HepG2 (cell line): ENCODE data around the gene FNDC10. TPM values are rescaled to one million over a fixed set of nuclear protein-coding genes. Genes with fewer than 3 reads are reported as not detected.

Experiments
- ARID3A ChIP-seq: IDR thresholded peaks from 2 replicates; pipeline ENCODE4 v1.6.1; 2012; ENCODE audit warnings: low read depth, low read length, improper control_type of control experiment
- ATAD3A ChIP-seq: sonication (generic); formaldehyde crosslinking; IDR thresholded peaks from 2 replicates; pipeline ENCODE4 v1.4.0; 2020; ENCODE audit warnings: missing genetic modification reagents
- ATF7-NPFF ChIP-seq: sonication (generic); formaldehyde crosslinking; IDR thresholded peaks from 2 replicates; pipeline ENCODE4 v1.8.1; 2023; ENCODE audit warnings: mild to moderate bottlenecking, low read depth, missing genetic modification reagents, moderate library complexity
- GATA4 ChIP-seq: sonication (generic); IDR thresholded peaks from 2 replicates; pipeline ENCODE4 v1.6.1; 2016; ENCODE audit warnings: antibody characterized with exemption, low read depth, borderline replicate concordance
- HMGXB4 ChIP-seq, 2 experiments: sonication (generic) in 1 of 2; formaldehyde crosslinking in 1 of 2; IDR thresholded peaks; 2 replicates each; pipeline versions ENCODE4 v1.4.0 to v1.6.1; 2018 to 2020; ENCODE audit warnings: missing genetic modification reagents in 2 of 2, borderline replicate concordance in 1 of 2, low read depth in 1 of 2, mild to moderate bottlenecking in 1 of 2, missing biosample characterization in 1 of 2
- JDP2 ChIP-seq: sonication (generic); formaldehyde crosslinking; IDR thresholded peaks from 2 replicates; pipeline ENCODE4 v1.8.1; 2022; ENCODE audit warnings: missing genetic modification reagents, borderline replicate concordance
- KDM5A ChIP-seq: fragments of 200-600 bp; sonication (generic); IDR thresholded peaks from 2 replicates; pipeline ENCODE4 v1.7.0; 2018; ENCODE audit warnings: antibody characterized with exemption, mild to moderate bottlenecking, low read length, borderline replicate concordance
- MYC ChIP-seq: sonication (generic); formaldehyde crosslinking; IDR thresholded peaks from 2 replicates; pipeline ENCODE4 v1.9.0; 2021; ENCODE audit warnings: missing genetic modification reagents, borderline replicate concordance
- NFAT5 ChIP-seq: sonication (generic); formaldehyde crosslinking; IDR thresholded peaks from 2 replicates; pipeline ENCODE4 v1.4.0; 2020; ENCODE audit warnings: missing genetic modification reagents
- NONO ChIP-seq, 2 experiments: fragments of 450-650 bp in 1 of 2; sonication (generic) in 1 of 2; formaldehyde crosslinking in 1 of 2; IDR thresholded peaks in 1 of 2; conservative IDR thresholded peaks in 1 of 2; 2 replicates each; pipeline versions ENCODE4 v1.6.1 to v1.8.0; 2017 to 2022; ENCODE audit warnings: mild to moderate bottlenecking in 1 of 2, missing genetic modification reagents in 1 of 2, moderate library complexity in 1 of 2
- PCBP1 ChIP-seq: fragments of 200-400 bp; formaldehyde crosslinking; IDR thresholded peaks from 2 replicates; pipeline ENCODE4 v1.6.1; 2017; ENCODE audit warnings: mild to moderate bottlenecking, low read depth, low read length, borderline replicate concordance
- POLR2A ChIP-seq, 2 experiments: IDR thresholded peaks; 2 replicates each; pipeline ENCODE4 v1.6.1; 2011; ENCODE audit warnings: low read depth in 2 of 2, low read length in 2 of 2, mild to moderate bottlenecking in 1 of 2, moderate library complexity in 1 of 2; ENCODE audit not compliant: insufficient read depth in 1 of 2
- RARA ChIP-seq: IDR thresholded peaks from 2 replicates; pipeline ENCODE4 v1.6.1; 2016; ENCODE audit warnings: missing genetic modification reagents, missing compliant biosample characterization
- ZNF792 ChIP-seq: IDR thresholded peaks from 2 replicates; pipeline ENCODE4 v1.6.1; 2016
- polyA plus RNA-seq, 8 experiments: library from polyadenylated mRNA; depleted of rRNA in 3 of 8; stranded (reverse) in 7 of 8; unstranded in 1 of 8; fragments of >200 nt; fragmentation: Illumina TruSeq in 4 of 8; extraction: Trizol in 4 of 8; gene quantifications; 2 replicates each; pipeline versions ENCODE4 v1.2.1 to v1.2.3, GENCODE V29; 2011 to 2016; ENCODE audit warnings: low read depth in 4 of 8, missing spikeins in 1 of 8, mixed read lengths in 1 of 8; ENCODE audit not compliant: insufficient read depth in 1 of 8
- total RNA-seq, 5 experiments: library from RNA; depleted of rRNA; stranded (reverse); fragments of >200 nt; fragmentation: Illumina TruSeq; extraction: Trizol; gene quantifications; 2 replicates each; pipeline ENCODE4 v1.2.3, GENCODE V29; 2016; ENCODE audit warnings: low read depth in 1 of 5
- TF ChIP-seq, protein P1 (sequence below), 2 experiments: sonication (generic) in 1 of 2; formaldehyde crosslinking in 1 of 2; IDR thresholded peaks; 2 replicates each; pipeline versions ENCODE4 v1.4.0 to v1.6.1; 2016 to 2020; ENCODE audit warnings: borderline replicate concordance in 1 of 2, low read depth in 1 of 2, mild to moderate bottlenecking in 1 of 2, missing genetic modification reagents in 1 of 2

FNDC10 gene
- total and polyA plus RNA-seq, 2 of the 13 experiments (the other 11 are each of a cell fraction or from before 2014, with no cell fraction given), result 2.2 to 2.5 TPM

- TF ChIP-seq ARID3A (no peak), PCBP1 (no peak), GATA4 (no peak), NFAT5 (CRISPR knock-in tag) (no peak), ATAD3A (no peak), ZNF792 (CRISPR knock-in tag) (no peak), NONO (IDR thresholded peaks at IDR 0.05) (no peak), NONO (CRISPR knock-in tag; conservative IDR thresholded peaks at IDR 0.05) (no peak), HMGXB4 (CRISPR knock-in tag; IDR thresholded peaks at IDR 0.05; ENCODE audit: borderline replicate concordance in 1 of 2, low read depth in 1 of 2) (no peak), JDP2 (no peak), MYC (CRISPR knock-in tag) (peak; percentile 22; the same call in 1 of the 2 replicates), KDM5A (no peak), RARA (0 out of 2 replicates have a peak, but pooled peaks have one; percentile 12), ATF7-NPFF (CRISPR knock-in tag) (no peak), POLR2A (IDR thresholded peaks at IDR 0.05; ENCODE audit: insufficient read depth in 1 of 2, low read depth in 2 of 2, low read length in 2 of 2) (no peak; a peak in 1 of 4 replicates)
- TF ChIP-seq, protein P1, sequence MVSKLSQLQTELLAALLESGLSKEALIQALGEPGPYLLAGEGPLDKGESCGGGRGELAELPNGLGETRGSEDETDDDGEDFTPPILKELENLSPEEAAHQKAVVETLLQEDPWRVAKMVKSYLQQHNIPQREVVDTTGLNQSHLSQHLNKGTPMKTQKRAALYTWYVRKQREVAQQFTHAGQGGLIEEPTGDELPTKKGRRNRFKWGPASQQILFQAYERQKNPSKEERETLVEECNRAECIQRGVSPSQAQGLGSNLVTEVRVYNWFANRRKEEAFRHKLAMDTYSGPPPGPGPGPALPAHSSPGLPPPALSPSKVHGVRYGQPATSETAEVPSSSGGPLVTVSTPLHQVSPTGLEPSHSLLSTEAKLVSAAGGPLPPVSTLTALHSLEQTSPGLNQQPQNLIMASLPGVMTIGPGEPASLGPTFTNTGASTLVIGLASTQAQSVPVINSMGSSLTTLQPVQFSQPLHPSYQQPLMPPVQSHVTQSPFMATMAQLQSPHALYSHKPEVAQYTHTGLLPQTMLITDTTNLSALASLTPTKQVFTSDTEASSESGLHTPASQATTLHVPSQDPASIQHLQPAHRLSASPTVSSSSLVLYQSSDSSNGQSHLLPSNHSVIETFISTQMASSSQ (IDR thresholded peaks at IDR 0.05; ENCODE audit: low read depth), result no peak
- TF ChIP-seq, protein P1 (CRISPR knock-in tag; IDR thresholded peaks at IDR 0.05; ENCODE audit: borderline replicate concordance), result no peak
Measured at GRCh38 chr1:1577367-1578011, 22.4 kb downstream of the FNDC10 start (continued).
